Amniotic epithelial cell (primary cell): Measurements from ENCODE around the gene ETV7.
"Not testable (repeated sequence)": the region's sequence is repeated elsewhere in the genome, so short reads cannot be mapped to it uniquely, and the experiment has no call there.

ENCODE experiments used
- DNase-seq: peaks from one replicate; pipeline ENCODE4 v3.0.0-alpha.2; 2010; ENCODE audit warnings: low read depth

ETV7 gene

GRCh38 chr6:36364061-36364635 lies 23.3 kb downstream of the ETV7 start:
- DNase-seq, result not testable (repeated sequence)

- not testable (repeated sequence) for DNase-seq
Measured at GRCh38 chr6:36363371-36363752, 24.1 kb downstream of the ETV7 start.

- peak; percentile 61 for DNase-seq
Measured at GRCh38 chr6:36362551-36363370, 24.7 kb downstream of the ETV7 start.

GRCh38 chr6:36361071-36361470 lies 26.4 kb downstream of the ETV7 start:
- DNase-seq, result no peak

GRCh38 chr6:36360241-36361054 lies 27.0 kb downstream of the ETV7 start:
- peak; percentile 66 for DNase-seq

- DNase-seq, result no peak
Measured at GRCh38 chr6:36358226-36358915, 29.1 kb downstream of the ETV7 start.

- no peak for DNase-seq
Measured at GRCh38 chr6:36357872-36358225, 29.6 kb downstream of the ETV7 start.

GRCh38 chr6:36355819-36356218 lies 31.6 kb downstream of the ETV7 start:
- peak; percentile 83 for DNase-seq

GRCh38 chr6:36353411-36353915 lies 34.0 kb downstream of the ETV7 start:
- DNase-seq, result peak; percentile 85

- no peak for DNase-seq
Measured at GRCh38 chr6:36352477-36353157, 34.9 kb downstream of the ETV7 start.

- DNase-seq, result peak; percentile 100
Measured at GRCh38 chr6:36350681-36351571, 36.5 kb downstream of the ETV7 start.

- DNase-seq, result no peak
Measured at GRCh38 chr6:36350082-36350481, 37.4 kb downstream of the ETV7 start.

GRCh38 chr6:36349240-36349639 lies 38.2 kb downstream of the ETV7 start:
- DNase-seq, result no peak

GRCh38 chr6:36347621-36348020 lies 39.8 kb downstream of the ETV7 start:
- peak; percentile 77 for DNase-seq

- DNase-seq, result no peak
Measured at GRCh38 chr6:36346486-36347273, 40.8 kb downstream of the ETV7 start.

GRCh38 chr6:36345681-36346466 lies 41.6 kb downstream of the ETV7 start:
- DNase-seq, result peak; percentile 32

GRCh38 chr6:36343109-36343680 lies 44.3 kb downstream of the ETV7 start:
- DNase-seq, result no peak
